K562 (cell line): Measurements from ENCODE around the gene DGCR2. TPM values are rescaled to one million over a fixed set of nuclear protein-coding genes. Genes with fewer than 3 reads are reported as not detected.
"Not testable (repeated sequence)": the region's sequence is repeated elsewhere in the genome, so short reads cannot be mapped to it uniquely, and the experiment has no call there.

Experiments used
- ATAC-seq: fragments of 200-7000 bp; cut with Tn5 transposase; 3 replicates; pipeline ENCODE4 v1.9.1; 2020; ENCODE audit warnings: moderate library complexity
- BruUV-seq: library from RNA; stranded (reverse); fragments of 400-500 nt; replicated peaks from 2 replicates; lab custom pipeline; 2021; lab: Mats Ljungman, UMichigan
- CTCF ChIA-PET: fragments of 300-600 bp; formaldehyde crosslinking; extraction: SDS; loops from one replicate; lab custom pipeline; 2021; ENCODE audit warnings: low intra/inter-chr PET ratio; lab: Yijun Ruan, JAX
- POLR2A ChIA-PET: fragments of 300-600, 350-650 bp; sonication (Branson Sonifier 250); formaldehyde crosslinking; extraction: SDS; loops from one replicate; lab custom pipeline; 2021; ENCODE audit warnings: antibody characterized with exemption, inconsistent platforms; lab: Yijun Ruan, JAX
- DNase-seq, 4 experiments: peaks; one replicate each; pipeline versions ENCODE4 v3.0.0 to v3.0.0-alpha.2; 2011 to 2018; ENCODE audit warnings: low spot score in 3 of 4, mixed read lengths in 3 of 4; ENCODE audit errors: extremely low read depth in 1 of 4
- FAIRE-seq: peaks from 2 replicates; lab custom pipeline; 2011; peaks lifted over from hg19 to GRCh38; lab: Jason Lieb, UNC
- H2AFZ ChIP-seq: 2 replicates; pipeline ENCODE4 v1.6.0; 2011; ENCODE audit warnings: low read depth, low read length, control low read depth, inconsistent platforms
- H3K27ac ChIP-seq: fragments of 200-600 bp; 3 replicates; pipeline ENCODE4 v1.8.0; 2011; ENCODE audit warnings: low read depth, mild to moderate bottlenecking, control low read depth, inconsistent platforms, low read length, moderate library complexity, mixed read lengths; ENCODE audit errors: extremely low read depth
- H3K27me3 ChIP-seq, 2 experiments: fragments of 300-600 bp in 1 of 2; 2 replicates in 1 of 2; 3 replicates in 1 of 2; pipeline versions ENCODE4 v1.6.0 to v1.8.0; 2011; ENCODE audit warnings: inconsistent platforms in 2 of 2, low read length in 2 of 2, mild to moderate bottlenecking in 1 of 2, mixed read lengths in 1 of 2, moderate library complexity in 1 of 2; ENCODE audit not compliant: control insufficient read depth in 2 of 2, insufficient read depth in 2 of 2
- H3K36me3 ChIP-seq: fragments of 300-600 bp; 3 replicates; pipeline ENCODE4 v1.8.0; 2011; ENCODE audit warnings: mild to moderate bottlenecking, low read length, inconsistent platforms; ENCODE audit not compliant: control insufficient read depth, insufficient read depth
- H3K4me1 ChIP-seq, 2 experiments: fragments of 200-600 bp in 1 of 2; replicated peaks in 1 of 2; 2 replicates in 1 of 2; 3 replicates in 1 of 2; pipeline versions ENCODE4 v1.5.1 to v1.8.0; 2011; ENCODE audit warnings: inconsistent platforms in 2 of 2, low read length in 2 of 2, mild to moderate bottlenecking in 1 of 2, mixed read lengths in 1 of 2, moderate library complexity in 1 of 2; ENCODE audit not compliant: control insufficient read depth in 2 of 2, insufficient read depth in 2 of 2
- H3K4me2 ChIP-seq: 2 replicates; pipeline ENCODE4 v1.6.1; 2011; ENCODE audit warnings: low read length, control low read depth, inconsistent platforms, mixed read lengths; ENCODE audit not compliant: insufficient read depth
- H3K4me3 ChIP-seq: fragments of 200-600 bp; sonication (generic), shearing (Covaris generic); 2 replicates; pipeline ENCODE4 v1.5.1; 2016; ENCODE audit warnings: control low read depth, inconsistent platforms
- H3K79me2 ChIP-seq: fragments of 200-600 bp; 3 replicates; pipeline ENCODE4 v1.8.0; 2011; ENCODE audit warnings: low read length, inconsistent platforms; ENCODE audit not compliant: control insufficient read depth, insufficient read depth
- H3K9ac ChIP-seq, 2 experiments: 2 replicates each; pipeline versions ENCODE4 v1.6.0 to v1.6.1; 2011; ENCODE audit warnings: low read depth in 2 of 2, low read length in 2 of 2, control low read depth in 1 of 2, inconsistent platforms in 1 of 2, mild to moderate bottlenecking in 1 of 2, mixed read lengths in 1 of 2; ENCODE audit not compliant: insufficient read depth in 1 of 2
- H3K9me1 ChIP-seq: one replicate; pipeline ENCODE4 v1.6.0; 2011; ENCODE audit warnings: inconsistent platforms, mild to moderate bottlenecking, low read length, moderate library complexity; ENCODE audit not compliant: control insufficient read depth, insufficient read depth
- H3K9me3 ChIP-seq: replicated peaks from 2 replicates; pipeline ENCODE4 v1.5.1; 2011; ENCODE audit warnings: low read depth, low read length, inconsistent platforms; ENCODE audit not compliant: control insufficient read depth, insufficient read depth
- H4K20me1 ChIP-seq: replicated peaks from 2 replicates; pipeline ENCODE4 v1.6.1; 2011; ENCODE audit warnings: low read length, inconsistent platforms, mixed read lengths; ENCODE audit not compliant: control insufficient read depth, insufficient read depth
- ZNF143 ChIP-seq: sonication (generic); formaldehyde crosslinking; IDR thresholded peaks from 2 replicates; pipeline ENCODE4 v1.9.0; 2022; ENCODE audit warnings: mild to moderate bottlenecking, missing genetic modification reagents
- WGBS: fragments of 100-300 bp; shearing (Covaris generic); methylation state at CpG from one replicate; pipeline ENCODE4 v1.1.6; 2016; ENCODE audit warnings: low coverage, mixed read lengths; ENCODE audit not compliant: insufficient coverage; ENCODE audit errors: missing lambda C conversion rate; 5-methylcytosine and 5-hydroxymethylcytosine counted together
- in situ Hi-C: fragments of 300-500 bp; cut with MboI; formaldehyde crosslinking; loops from 4 replicates; pipeline ENCODE4 v1.15.0; 2018; ENCODE audit warnings: inconsistent platforms, mixed read lengths
- intact Hi-C: fragments of 100-400 bp; cut with micrococcal nuclease; formaldehyde crosslinking; loops from 2 replicates; pipeline ENCODE4 v1.14.2; 2022
- polyA plus RNA-seq, 8 experiments: library from polyadenylated mRNA; depleted of rRNA in 4 of 8; stranded (reverse) in 5 of 8; unstranded in 3 of 8; fragments of >200 nt; fragmentation: Nextera tagmentation in 2 of 8; fragmentation: Illumina TruSeq in 1 of 8; extraction: Ambion mirVana in 2 of 8; extraction: Trizol in 1 of 8; gene quantifications; 2 replicates each; pipeline versions ENCODE4 v1.2.1 to v1.2.3, GENCODE V29; 2011 to 2014; ENCODE audit warnings: inconsistent platforms in 1 of 8, missing spikeins in 1 of 8
- small RNA-seq: library from RNA; depleted of rRNA; stranded (forward); fragments of <200 nt; gene quantifications from one replicate; pipeline ENCODE3, GENCODE V24; 2014
- total RNA-seq, 7 experiments: library from RNA; depleted of rRNA in 6 of 7; stranded (reverse); fragments of >200 nt in 6 of 7; fragmentation: Illumina TruSeq in 2 of 7; extraction: Trizol in 2 of 7; gene quantifications; 2 replicates each; pipeline versions ENCODE4 v1.2.1 to v1.2.3, GENCODE V29; 2011 to 2021; ENCODE audit warnings: low replicate concordance in 1 of 7
- TF ChIP-seq, protein P1 (sequence below): fragments of 450-650 bp; IDR thresholded peaks from 2 replicates; pipeline ENCODE4 v1.6.1; 2016; ENCODE audit warnings: missing biosample characterization, missing genetic modification characterization

The DGCR2 gene
- total and polyA plus RNA-seq, 9 of the 15 experiments (the other 6 are each of a cell fraction or from before 2014, with no cell fraction given), result 0.69 to 101 (median 56.4) TPM

DNA sequence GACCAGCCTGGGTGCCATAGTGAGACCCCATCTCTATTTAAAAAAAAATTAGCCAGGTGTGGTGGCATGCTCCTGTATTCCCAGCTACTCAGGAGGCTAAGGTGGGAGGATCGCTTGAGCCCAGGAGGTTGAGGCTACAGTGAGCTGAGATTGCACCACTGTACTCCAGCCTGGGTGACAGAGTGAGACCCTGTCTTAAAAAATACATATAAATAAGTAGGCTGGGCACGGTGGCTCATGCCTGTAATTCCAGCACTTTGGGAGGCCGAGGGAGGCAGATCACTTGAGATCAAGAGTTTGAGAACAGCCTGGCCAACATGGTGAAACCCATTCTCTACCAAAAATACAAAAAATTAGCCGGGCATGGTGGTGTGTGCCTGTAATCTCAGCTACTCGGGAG is 135.1 kb downstream of the DGCR2 start:
- H3K27ac ChIP-seq, H2AFZ ChIP-seq, H3K4me2 ChIP-seq, H3K79me2 ChIP-seq, DNase-seq, CTCF ChIA-PET, BruUV-seq, H3K9ac ChIP-seq, H3K36me3 ChIP-seq, ATAC-seq, FAIRE-seq, intact Hi-C loops, H3K9me3 ChIP-seq, H3K4me3 ChIP-seq, H3K9me1 ChIP-seq: not testable (repeated sequence)
- H4K20me1 ChIP-seq, result peaks cover 19% of the 10 kb centered on the region
- POLR2A ChIA-PET, result interaction anchor here (0.7 kb wide), 1 partner anchor 51 kb away, joined by 3 read pairs; no protein-coding TSS in a partner anchor
- in situ Hi-C loops, result loop anchor here (25.0 kb wide), 1 partner anchor 200 kb away; no protein-coding TSS in a partner anchor
- TF ChIP-seq ZNF143 (CRISPR knock-in tag), result 0 out of 2 replicates have a peak, but pooled peaks have one; percentile 6
- TF ChIP-seq, protein P1, sequence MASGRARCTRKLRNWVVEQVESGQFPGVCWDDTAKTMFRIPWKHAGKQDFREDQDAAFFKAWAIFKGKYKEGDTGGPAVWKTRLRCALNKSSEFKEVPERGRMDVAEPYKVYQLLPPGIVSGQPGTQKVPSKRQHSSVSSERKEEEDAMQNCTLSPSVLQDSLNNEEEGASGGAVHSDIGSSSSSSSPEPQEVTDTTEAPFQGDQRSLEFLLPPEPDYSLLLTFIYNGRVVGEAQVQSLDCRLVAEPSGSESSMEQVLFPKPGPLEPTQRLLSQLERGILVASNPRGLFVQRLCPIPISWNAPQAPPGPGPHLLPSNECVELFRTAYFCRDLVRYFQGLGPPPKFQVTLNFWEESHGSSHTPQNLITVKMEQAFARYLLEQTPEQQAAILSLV (tag), result 0 out of 2 replicates have a peak, but pooled peaks have one; percentile 14
- WGBS, result under 1% methylated on average over 5 of the region's 5 CpGs
- H3K27me3 ChIP-seq, result peaks cover 38 to 70% of the 10 kb centered on the region in 2 experiments
- H3K4me1 ChIP-seq, result peaks cover 0 to 13% of the 10 kb centered on the region in 2 experiments; a peak in 1 of 5 replicates

Small RNA genes within 50 kb of the gene (small RNA-seq; reads per million reads assigned to genes)
- gene RF00019, result not detected

Other genes with a start within 250 kb of the DGCR2 start
- 1.9 and 2.9 TPM in 2 replicates for gene DGCR6, start 216.1 kb downstream of the DGCR2 start, total RNA-seq (2014; rRNA removed)
- gene DGCR6, start 216.1 kb downstream of the DGCR2 start, total RNA-seq (2014; rRNA removed; fragmentation: Illumina TruSeq; extraction: Trizol), result 1.3 and 1.4 TPM in 2 replicates
- 0.60 and 1.4 TPM in 2 replicates for gene DGCR6, start 216.1 kb downstream of the DGCR2 start, total RNA-seq (2015; rRNA removed; fragmentation: Illumina TruSeq; extraction: Trizol)
- gene DGCR6, start 216.1 kb downstream of the DGCR2 start, total RNA-seq (2021), result 2.0 and 2.7 TPM in 2 replicates
- 1.5 and 1.8 TPM in 2 replicates for gene DGCR6, start 216.1 kb downstream of the DGCR2 start, polyA plus RNA-seq (2011; rRNA removed)
- 0.79 and 2.0 TPM in 2 replicates for gene DGCR6, start 216.1 kb downstream of the DGCR2 start, polyA plus RNA-seq (2014; fragmentation: Illumina TruSeq; extraction: Trizol)
- under 1 TPM in 1 of 2 experiments, not detected in 1; 0.32 TPM for gene DGCR6, start 216.1 kb downstream of the DGCR2 start, polyA plus RNA-seq (2014; fragmentation: Nextera tagmentation; extraction: Ambion mirVana)
- 2.4 and 3.8 TPM in 2 replicates for gene DGCR6, start 216.1 kb downstream of the DGCR2 start, polyA plus RNA-seq (2014; rRNA removed)
- not detected in 2 replicates for gene PRODH, start 186.1 kb downstream of the DGCR2 start, total RNA-seq (2014; rRNA removed)
- gene PRODH, start 186.1 kb downstream of the DGCR2 start, total RNA-seq (2014; rRNA removed; fragmentation: Illumina TruSeq; extraction: Trizol), result not detected in 2 replicates
- gene PRODH, start 186.1 kb downstream of the DGCR2 start, total RNA-seq (2015; rRNA removed; fragmentation: Illumina TruSeq; extraction: Trizol), result not detected in 2 replicates
- not detected in 2 replicates for gene PRODH, start 186.1 kb downstream of the DGCR2 start, total RNA-seq (2021)
- 0.11 TPM in 1 of 2 replicates, not detected in the other for gene PRODH, start 186.1 kb downstream of the DGCR2 start, polyA plus RNA-seq (2011; rRNA removed)
- gene PRODH, start 186.1 kb downstream of the DGCR2 start, polyA plus RNA-seq (2014; fragmentation: Illumina TruSeq; extraction: Trizol), result not detected in 2 replicates
- not detected for gene PRODH, start 186.1 kb downstream of the DGCR2 start, polyA plus RNA-seq (2014; fragmentation: Nextera tagmentation; extraction: Ambion mirVana)
- 0.07 TPM in 1 of 2 replicates, not detected in the other for gene PRODH, start 186.1 kb downstream of the DGCR2 start, polyA plus RNA-seq (2014; rRNA removed)
- gene TSSK2, start 8.9 kb upstream of the DGCR2 start, total RNA-seq (2014; rRNA removed), result not detected in 2 replicates
- not detected in 2 replicates for gene TSSK2, start 8.9 kb upstream of the DGCR2 start, total RNA-seq (2014; rRNA removed; fragmentation: Illumina TruSeq; extraction: Trizol)
- gene TSSK2, start 8.9 kb upstream of the DGCR2 start, total RNA-seq (2015; rRNA removed; fragmentation: Illumina TruSeq; extraction: Trizol), result not detected in 2 replicates
- gene TSSK2, start 8.9 kb upstream of the DGCR2 start, total RNA-seq (2021), result not detected in 2 replicates
- gene TSSK2, start 8.9 kb upstream of the DGCR2 start, polyA plus RNA-seq (2011; rRNA removed), result not detected in 2 replicates
- not detected in 2 replicates for gene TSSK2, start 8.9 kb upstream of the DGCR2 start, polyA plus RNA-seq (2014; fragmentation: Illumina TruSeq; extraction: Trizol)
- gene TSSK2, start 8.9 kb upstream of the DGCR2 start, polyA plus RNA-seq (2014; fragmentation: Nextera tagmentation; extraction: Ambion mirVana), result not detected
- 0.04 TPM in 1 of 2 replicates, not detected in the other for gene TSSK2, start 8.9 kb upstream of the DGCR2 start, polyA plus RNA-seq (2014; rRNA removed)
- 42.5 and 47.4 TPM in 2 replicates for gene ESS2, start 22.2 kb upstream of the DGCR2 start, total RNA-seq (2014; rRNA removed)
- 9.4 and 10.7 TPM in 2 replicates for gene ESS2, start 22.2 kb upstream of the DGCR2 start, total RNA-seq (2014; rRNA removed; fragmentation: Illumina TruSeq; extraction: Trizol)
- gene ESS2, start 22.2 kb upstream of the DGCR2 start, total RNA-seq (2015; rRNA removed; fragmentation: Illumina TruSeq; extraction: Trizol), result 28.3 and 30.9 TPM in 2 replicates
- gene ESS2, start 22.2 kb upstream of the DGCR2 start, total RNA-seq (2021), result 51.3 and 52.8 TPM in 2 replicates
- gene ESS2, start 22.2 kb upstream of the DGCR2 start, polyA plus RNA-seq (2011; rRNA removed), result 26.8 and 44.0 TPM in 2 replicates
- gene ESS2, start 22.2 kb upstream of the DGCR2 start, polyA plus RNA-seq (2014; fragmentation: Illumina TruSeq; extraction: Trizol), result 23.6 and 41.0 TPM in 2 replicates
- 1 to 10 TPM in 1 of 2 experiments, under 1 TPM in 1; 0.70 to 1.9 TPM for gene ESS2, start 22.2 kb upstream of the DGCR2 start, polyA plus RNA-seq (2014; fragmentation: Nextera tagmentation; extraction: Ambion mirVana)
- gene ESS2, start 22.2 kb upstream of the DGCR2 start, polyA plus RNA-seq (2014; rRNA removed), result 47.1 and 58.1 TPM in 2 replicates
- not detected in 2 replicates for gene GSC2, start 27.9 kb upstream of the DGCR2 start, total RNA-seq (2014; rRNA removed)
- gene GSC2, start 27.9 kb upstream of the DGCR2 start, total RNA-seq (2014; rRNA removed; fragmentation: Illumina TruSeq; extraction: Trizol), result not detected in 2 replicates
- not detected in 2 replicates for gene GSC2, start 27.9 kb upstream of the DGCR2 start, total RNA-seq (2015; rRNA removed; fragmentation: Illumina TruSeq; extraction: Trizol)
- gene GSC2, start 27.9 kb upstream of the DGCR2 start, total RNA-seq (2021), result not detected in 2 replicates
- gene GSC2, start 27.9 kb upstream of the DGCR2 start, polyA plus RNA-seq (2011; rRNA removed), result not detected in 2 replicates
- gene GSC2, start 27.9 kb upstream of the DGCR2 start, polyA plus RNA-seq (2014; fragmentation: Illumina TruSeq; extraction: Trizol), result not detected in 2 replicates
- not detected for gene GSC2, start 27.9 kb upstream of the DGCR2 start, polyA plus RNA-seq (2014; fragmentation: Nextera tagmentation; extraction: Ambion mirVana)
- not detected in 2 replicates for gene GSC2, start 27.9 kb upstream of the DGCR2 start, polyA plus RNA-seq (2014; rRNA removed)
- 329 and 469 TPM in 2 replicates for gene SLC25A1, start 56.3 kb upstream of the DGCR2 start, total RNA-seq (2014; rRNA removed)
- gene SLC25A1, start 56.3 kb upstream of the DGCR2 start, total RNA-seq (2014; rRNA removed; fragmentation: Illumina TruSeq; extraction: Trizol), result 54.3 and 89.6 TPM in 2 replicates
- 109 and 119 TPM in 2 replicates for gene SLC25A1, start 56.3 kb upstream of the DGCR2 start, total RNA-seq (2015; rRNA removed; fragmentation: Illumina TruSeq; extraction: Trizol)
- 399 and 408 TPM in 2 replicates for gene SLC25A1, start 56.3 kb upstream of the DGCR2 start, total RNA-seq (2021)
- 110 and 216 TPM in 2 replicates for gene SLC25A1, start 56.3 kb upstream of the DGCR2 start, polyA plus RNA-seq (2011; rRNA removed)
- 183 and 239 TPM in 2 replicates for gene SLC25A1, start 56.3 kb upstream of the DGCR2 start, polyA plus RNA-seq (2014; fragmentation: Illumina TruSeq; extraction: Trizol)
- gene SLC25A1, start 56.3 kb upstream of the DGCR2 start, polyA plus RNA-seq (2014; fragmentation: Nextera tagmentation; extraction: Ambion mirVana), result 10 to 100 TPM; 11.0 to 23.7 TPM
- 248 and 262 TPM in 2 replicates for gene SLC25A1, start 56.3 kb upstream of the DGCR2 start, polyA plus RNA-seq (2014; rRNA removed)
- 4.3 and 5.4 TPM in 2 replicates for gene CLTCL1, start 169.3 kb upstream of the DGCR2 start, total RNA-seq (2014; rRNA removed)
- gene CLTCL1, start 169.3 kb upstream of the DGCR2 start, total RNA-seq (2014; rRNA removed; fragmentation: Illumina TruSeq; extraction: Trizol), result 4.2 and 4.6 TPM in 2 replicates
- gene CLTCL1, start 169.3 kb upstream of the DGCR2 start, total RNA-seq (2015; rRNA removed; fragmentation: Illumina TruSeq; extraction: Trizol), result 3.6 and 4.5 TPM in 2 replicates
- 8.5 and 8.8 TPM in 2 replicates for gene CLTCL1, start 169.3 kb upstream of the DGCR2 start, total RNA-seq (2021)
- gene CLTCL1, start 169.3 kb upstream of the DGCR2 start, polyA plus RNA-seq (2011; rRNA removed), result 11.7 and 17.0 TPM in 2 replicates
- gene CLTCL1, start 169.3 kb upstream of the DGCR2 start, polyA plus RNA-seq (2014; fragmentation: Illumina TruSeq; extraction: Trizol), result 4.3 and 5.0 TPM in 2 replicates
- 1 to 10 TPM; 1.1 to 2.1 TPM for gene CLTCL1, start 169.3 kb upstream of the DGCR2 start, polyA plus RNA-seq (2014; fragmentation: Nextera tagmentation; extraction: Ambion mirVana)
- 5.8 and 8.8 TPM in 2 replicates for gene CLTCL1, start 169.3 kb upstream of the DGCR2 start, polyA plus RNA-seq (2014; rRNA removed)